BLaER1 treated with 17β-estradiol and CSF1 and Interleukin-3, amounts not matched to agents 10 nM and 100 nM (cell line): ENCODE results near the gene TPRG1L.
A peak's percentile ranks its signal among the peaks of the same experiment; 100 is the strongest.

ENCODE experiments used
- H3K27ac ChIP-seq, 11 experiments: shearing (Covaris generic); formaldehyde crosslinking; 2 replicates each; pipeline ENCODE4 v1.8.1; 2022
- H3K27me3 ChIP-seq, 11 experiments: shearing (Covaris generic); formaldehyde crosslinking; 2 replicates each; pipeline ENCODE4 v1.8.1; 2022
- H3K36me3 ChIP-seq, 11 experiments: shearing (Covaris generic); formaldehyde crosslinking; 2 replicates each; pipeline ENCODE4 v1.8.1; 2022
- H3K4me1 ChIP-seq, 10 experiments: shearing (Covaris generic); formaldehyde crosslinking; 2 replicates each; pipeline ENCODE4 v1.8.1; 2022
- H3K4me2 ChIP-seq, 11 experiments: shearing (Covaris generic); formaldehyde crosslinking; 2 replicates each; pipeline ENCODE4 v1.8.1; 2022
- H3K4me3 ChIP-seq, 10 experiments: shearing (Covaris generic); formaldehyde crosslinking; 2 replicates each; pipeline ENCODE4 v1.8.1; 2022
- H3K9ac ChIP-seq, 11 experiments: shearing (Covaris generic); formaldehyde crosslinking; 2 replicates each; pipeline ENCODE4 v1.8.1; 2022
- H3K9me3 ChIP-seq, 11 experiments: shearing (Covaris generic); formaldehyde crosslinking; replicated peaks in 1 of 11; 2 replicates each; pipeline ENCODE4 v1.8.1; 2022
- H4K20me1 ChIP-seq, 11 experiments: shearing (Covaris generic); formaldehyde crosslinking; 2 replicates each; pipeline ENCODE4 v1.8.1; 2022
- Cebpa-rat ChIP-seq, 11 experiments: shearing (Covaris generic); IDR thresholded peaks; 2 replicates each; pipeline ENCODE4 v1.8.1; 2022

TPRG1L gene

DNA sequence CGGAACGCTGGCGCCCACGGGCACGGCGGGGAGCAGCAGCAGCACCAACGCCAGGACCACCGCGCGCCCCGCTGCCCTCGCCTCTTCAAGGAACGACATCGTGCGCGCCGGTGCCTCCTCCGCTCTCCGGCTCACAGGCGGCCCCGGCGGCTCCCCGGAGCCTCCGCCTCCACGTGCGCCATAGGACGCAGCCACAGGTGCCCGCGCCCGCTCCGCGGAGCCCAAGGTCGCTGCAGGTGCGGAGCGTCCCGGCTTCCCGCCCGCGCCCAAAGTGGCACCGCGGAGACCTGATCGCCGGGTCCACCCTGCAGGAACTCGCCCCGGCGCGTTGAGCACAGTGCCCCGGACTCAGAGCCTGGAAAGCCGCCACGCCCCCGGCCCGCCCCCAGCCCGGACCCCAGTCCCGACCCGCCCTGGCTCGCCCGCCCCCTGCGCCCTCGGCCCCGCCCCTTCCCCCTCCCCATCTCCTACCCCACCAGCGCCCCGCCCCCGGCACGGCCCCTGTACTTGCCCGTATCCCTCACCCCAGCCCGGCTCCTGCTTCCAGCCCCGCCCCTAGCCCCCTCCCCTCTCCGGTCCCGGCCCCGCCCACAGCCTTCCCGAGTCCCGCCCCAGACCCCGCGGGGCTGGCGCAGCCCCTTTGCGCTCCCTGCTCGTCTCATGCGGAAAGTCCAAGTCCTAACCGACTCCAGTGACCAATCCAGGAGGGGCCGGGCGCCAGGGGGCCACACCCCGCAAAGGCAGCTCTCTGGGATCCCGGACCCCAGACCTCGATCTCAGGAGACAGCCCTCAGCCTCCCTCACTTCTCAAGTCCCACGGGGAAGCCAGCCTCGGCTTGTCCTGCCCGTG is 13.4 kb upstream of the TPRG1L start, which contains the start of gene MEGF6:
TSS of gene MEGF6 (minus strand) at position 339 of the 850 bp plus-strand sequence. CDS start at position 99, 240 bp downstream.
- Histone ChIP-seq H3K27me3 (peaks cover 0 to 39% (median 22%) of the 10 kb centered on the region in 11 experiments; a peak in 19 of 22 replicates), H3K36me3 (peaks cover 0 to 15% (median 13%) of the 10 kb centered on the region in 11 experiments; a peak in 12 of 22 replicates), H3K9me3 (no peaks in the 10 kb centered on the region), H4K20me1 (peaks cover 0 to 80% (median 58%) of the 10 kb centered on the region in 11 experiments; a peak in 18 of 22 replicates), H3K4me1 (peaks cover 51 to 88% (median 78%) of the 10 kb centered on the region in 10 experiments), H3K4me3 (peak within 1 kb of the TSS; percentile 54 to 81 (median 75)), H3K27ac (peak within 1 kb of the TSS in 9 of 11 experiments; percentile 20 to 88 (median 81); a peak in 17 of 22 replicates), H3K4me2 (peak within 1 kb of the TSS; percentile 95 to 100 (median 99)), H3K9ac (peak within 1 kb of the TSS; percentile 28 to 89 (median 81); a peak in 21 of 22 replicates)
- no peak for TF ChIP-seq Cebpa-rat (IDR thresholded peaks at IDR 0.05)

DNA sequence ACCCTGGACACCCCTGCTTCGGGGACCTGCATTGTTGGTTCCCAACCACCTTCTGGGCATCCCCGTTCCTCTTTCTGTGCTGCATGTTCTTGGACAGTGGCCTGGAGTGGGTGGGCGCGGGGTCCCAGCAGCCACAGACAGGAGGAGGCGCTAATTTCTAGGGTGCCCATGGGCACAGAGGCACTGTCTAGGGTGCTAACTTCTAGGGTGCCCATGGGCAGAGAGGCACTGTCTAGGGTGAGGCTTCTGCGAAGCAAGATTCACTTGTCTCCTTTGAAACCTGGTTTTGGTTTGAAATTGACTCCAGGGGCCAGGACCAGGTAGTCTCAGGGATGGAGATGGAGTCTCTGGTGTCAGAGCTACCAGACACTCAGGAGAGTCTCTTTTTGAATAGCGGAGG is 12.7 kb upstream of the TPRG1L start:
- Histone ChIP-seq H3K4me1 (peaks cover 51 to 80% (median 71%) of the 10 kb centered on the region in 10 experiments), H3K9me3 (no peaks in the 10 kb centered on the region), H3K4me2 (peak overlapping the region; percentile 74 to 98 (median 93)), H4K20me1 (peaks cover 0 to 73% (median 51%) of the 10 kb centered on the region in 11 experiments; a peak in 18 of 22 replicates), H3K27ac (no peak overlapping the region), H3K4me3 (peak overlapping the region; percentile 24 to 68 (median 52); a peak in 14 of 20 replicates), H3K27me3 (peaks cover 0 to 39% (median 22%) of the 10 kb centered on the region in 11 experiments; a peak in 19 of 22 replicates), H3K36me3 (peaks cover 0 to 7% (median 6%) of the 10 kb centered on the region in 11 experiments; a peak in 10 of 22 replicates), H3K9ac (peak overlapping the region in 7 of 11 experiments; percentile 39 to 67 (median 50); a peak in 13 of 22 replicates)
- TF ChIP-seq Cebpa-rat (IDR thresholded peaks at IDR 0.05): no peak

- Histone ChIP-seq H3K9me3 (no peaks in the 10 kb centered on the region), H3K4me1 (peaks cover 40 to 69% (median 64%) of the 10 kb centered on the region in 10 experiments), H3K36me3 (no peaks in the 10 kb centered on the region), H3K27me3 (peaks cover 0 to 39% (median 22%) of the 10 kb centered on the region in 11 experiments; a peak in 19 of 22 replicates), H4K20me1 (peaks cover 0 to 46% (median 24%) of the 10 kb centered on the region in 11 experiments; a peak in 15 of 22 replicates), H3K4me3 (no peak overlapping the region), H3K9ac (0 out of 22 replicates have a peak overlapping the region, but pooled peaks of 1 of the 11 experiments have one; percentile 5), H3K27ac (no peak overlapping the region), H3K4me2 (peak overlapping the region in 9 of 11 experiments; percentile 88 to 98 (median 95); a peak in 18 of 22 replicates)
- no peak for TF ChIP-seq Cebpa-rat (IDR thresholded peaks at IDR 0.05)
Observed at GRCh38 chr1:3614755-3615742, 9.8 kb upstream of the TPRG1L start.

DNA sequence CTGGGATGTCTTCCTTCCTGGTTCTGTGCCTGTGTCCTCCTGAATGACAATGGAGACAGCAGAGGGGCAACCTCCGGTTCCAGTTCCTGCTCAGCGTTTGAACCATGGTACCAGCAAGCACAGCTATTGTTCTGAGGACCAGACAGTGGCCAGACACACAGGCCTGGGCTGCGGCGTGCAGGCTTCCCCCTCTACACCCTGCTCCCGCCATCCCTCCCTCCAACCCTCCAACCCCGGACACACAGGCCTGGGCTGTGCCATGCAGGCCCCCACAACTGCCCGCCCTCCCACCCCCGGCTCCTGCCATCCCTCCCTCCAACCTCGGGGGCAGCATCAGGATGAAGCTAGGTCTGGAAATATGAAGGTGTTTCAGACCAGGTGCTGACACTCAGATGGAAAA is 8.0 kb upstream of the TPRG1L start:
- Histone ChIP-seq H3K4me3 (no peak overlapping the region), H3K4me2 (no peak overlapping the region), H3K4me1 (peaks cover 33 to 70% (median 65%) of the 10 kb centered on the region in 10 experiments), H3K9ac (no peak overlapping the region), H3K27ac (no peak overlapping the region), H4K20me1 (peaks cover 0 to 37% (median 20%) of the 10 kb centered on the region in 11 experiments; a peak in 14 of 22 replicates), H3K27me3 (peaks cover 0 to 32% (median 21%) of the 10 kb centered on the region in 11 experiments; a peak in 19 of 22 replicates), H3K36me3 (no peaks in the 10 kb centered on the region), H3K9me3 (no peaks in the 10 kb centered on the region)
- no peak for TF ChIP-seq Cebpa-rat (IDR thresholded peaks at IDR 0.05)

DNA sequence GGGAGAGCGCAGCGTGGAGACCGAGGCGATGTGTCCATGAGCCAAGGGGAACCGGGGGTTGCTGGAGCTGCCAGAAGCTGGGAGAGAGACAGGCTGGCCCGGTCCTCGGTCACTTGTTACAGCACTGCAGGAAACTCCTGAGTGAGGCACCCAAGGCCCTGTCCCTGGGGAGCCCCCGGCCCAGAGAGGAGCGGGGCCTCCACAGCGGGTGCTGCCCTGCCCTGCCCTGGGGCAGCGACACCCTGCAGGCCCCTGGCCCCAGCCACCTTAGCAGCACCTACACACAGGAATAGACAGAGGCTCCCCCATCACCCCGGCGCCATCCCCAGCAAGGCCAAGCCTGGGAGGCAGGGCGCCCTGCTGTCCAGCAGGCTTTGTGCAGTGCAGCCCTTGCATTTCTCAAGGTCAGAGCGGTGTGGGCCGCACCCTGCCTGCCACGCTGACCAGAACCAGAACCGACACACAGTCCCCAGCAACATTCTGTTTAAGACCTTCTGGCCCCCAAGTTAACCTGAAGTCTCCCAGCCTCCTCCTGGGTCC is 6.9 kb upstream of the TPRG1L start:
- H3K9ac ChIP-seq: peak overlapping the region in 1 of 11 experiments; percentile 31; a peak in 1 of 22 replicates
- TF ChIP-seq Cebpa-rat (IDR thresholded peaks at IDR 0.05): no peak
- H3K4me1 ChIP-seq: peaks cover 39 to 61% (median 56%) of the 10 kb centered on the region in 10 experiments
- H4K20me1 ChIP-seq: peaks cover 0 to 27% (median 14%) of the 10 kb centered on the region in 11 experiments; a peak in 11 of 22 replicates
- peak overlapping the region in 3 of 11 experiments; percentile 48 to 79 (median 75); a peak in 3 of 22 replicates for H3K4me2 ChIP-seq
- H3K36me3 ChIP-seq: no peaks in the 10 kb centered on the region
- no peak overlapping the region for H3K27ac ChIP-seq
- no peak overlapping the region for H3K4me3 ChIP-seq
- no peaks in the 10 kb centered on the region for H3K9me3 ChIP-seq
- peaks cover 4 to 30% (median 19%) of the 10 kb centered on the region in 11 experiments; a peak in 20 of 22 replicates for H3K27me3 ChIP-seq

DNA sequence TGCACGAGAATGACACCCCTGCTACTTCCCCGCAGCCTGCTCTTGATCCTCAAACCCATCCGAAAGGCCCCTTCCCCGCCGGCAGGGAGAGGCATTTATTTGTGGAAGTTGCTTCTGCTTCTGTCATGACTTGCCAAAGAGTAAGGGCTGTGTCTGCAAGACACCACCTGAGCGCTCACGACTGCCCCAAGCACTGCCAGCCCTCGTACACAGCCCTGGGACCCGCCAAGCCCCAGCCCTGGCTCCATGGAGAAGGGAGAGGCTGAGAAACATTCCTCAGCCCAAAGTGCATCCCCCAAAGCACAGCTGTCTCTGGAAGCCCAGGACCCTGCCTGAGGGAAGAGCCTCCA is 6.3 kb upstream of the TPRG1L start:
- H4K20me1 ChIP-seq: peaks cover 0 to 21% (median 9%) of the 10 kb centered on the region in 11 experiments; a peak in 12 of 22 replicates
- peak overlapping the region in 2 of 11 experiments; percentile 22 to 27; a peak in 2 of 22 replicates for H3K9ac ChIP-seq
- no peaks in the 10 kb centered on the region for H3K36me3 ChIP-seq
- peaks cover 10 to 30% (median 17%) of the 10 kb centered on the region in 11 experiments for H3K27me3 ChIP-seq
- H3K27ac ChIP-seq: no peak overlapping the region
- TF ChIP-seq Cebpa-rat (IDR thresholded peaks at IDR 0.05): no peak
- no peaks in the 10 kb centered on the region for H3K9me3 ChIP-seq
- H3K4me1 ChIP-seq: peaks cover 40 to 61% (median 56%) of the 10 kb centered on the region in 10 experiments
- H3K4me2 ChIP-seq: peak overlapping the region in 10 of 11 experiments; percentile 0 to 79 (median 71); a peak in 13 of 22 replicates
- H3K4me3 ChIP-seq: no peak overlapping the region

DNA sequence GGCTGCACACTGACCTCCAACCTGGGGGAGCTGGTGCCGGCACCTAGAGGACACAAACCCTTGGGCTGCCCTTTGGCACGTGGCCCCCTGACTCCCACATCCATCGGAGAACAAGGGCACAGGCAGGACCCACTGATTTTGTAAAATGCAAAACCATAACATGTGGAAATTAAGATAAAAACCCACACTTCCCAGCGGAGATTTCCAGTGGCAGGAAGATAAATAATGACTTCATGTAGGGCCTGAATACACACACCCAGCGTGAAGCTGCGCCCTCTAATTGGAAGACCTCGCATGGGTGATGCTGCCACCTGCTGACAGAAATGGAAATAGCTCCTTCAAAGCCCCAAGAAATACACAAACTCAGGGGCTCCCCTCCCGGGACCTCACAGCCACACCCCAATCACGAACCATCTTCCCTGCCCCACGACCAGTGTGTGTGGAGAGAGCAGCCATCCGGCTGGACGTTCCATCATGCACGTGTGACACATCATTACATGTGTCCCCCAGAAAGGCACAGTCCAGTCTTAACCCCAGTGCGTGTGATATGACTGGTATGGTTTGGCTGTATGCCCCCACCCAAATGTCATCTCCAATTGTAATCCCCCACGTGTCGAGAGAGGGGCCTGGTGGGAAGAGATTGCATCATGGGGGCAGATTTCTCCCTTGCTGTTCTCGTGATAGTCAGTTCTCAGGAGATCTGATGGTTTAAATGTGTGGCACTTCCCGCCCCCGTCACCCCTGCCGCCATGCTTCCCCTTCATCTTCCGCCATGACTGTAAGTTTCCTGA is 5.7 kb upstream of the TPRG1L start:
- Histone ChIP-seq H3K4me2 (peak overlapping the region; percentile 45 to 79 (median 72)), H3K9me3 (no peaks in the 10 kb centered on the region), H3K9ac (peak overlapping the region in 8 of 11 experiments; percentile 13 to 67 (median 50); a peak in 10 of 22 replicates), H3K27me3 (peaks cover 11 to 30% (median 23%) of the 10 kb centered on the region in 11 experiments), H3K4me3 (no peak overlapping the region), H3K4me1 (peaks cover 39 to 61% (median 56%) of the 10 kb centered on the region in 10 experiments), H3K27ac (peak overlapping the region in 8 of 11 experiments; percentile 5 to 71 (median 58); a peak in 12 of 22 replicates), H3K36me3 (no peaks in the 10 kb centered on the region), H4K20me1 (peaks cover 0 to 15% (median 6%) of the 10 kb centered on the region in 11 experiments; a peak in 11 of 22 replicates)
- TF ChIP-seq Cebpa-rat (IDR thresholded peaks at IDR 0.05): peak in 3 of 11 experiments; percentile 50 to 77 (median 69); a peak in 4 of 22 replicates
